Measurements from ENCODE around the gene GPC6.

The GPC6 gene

DNA sequence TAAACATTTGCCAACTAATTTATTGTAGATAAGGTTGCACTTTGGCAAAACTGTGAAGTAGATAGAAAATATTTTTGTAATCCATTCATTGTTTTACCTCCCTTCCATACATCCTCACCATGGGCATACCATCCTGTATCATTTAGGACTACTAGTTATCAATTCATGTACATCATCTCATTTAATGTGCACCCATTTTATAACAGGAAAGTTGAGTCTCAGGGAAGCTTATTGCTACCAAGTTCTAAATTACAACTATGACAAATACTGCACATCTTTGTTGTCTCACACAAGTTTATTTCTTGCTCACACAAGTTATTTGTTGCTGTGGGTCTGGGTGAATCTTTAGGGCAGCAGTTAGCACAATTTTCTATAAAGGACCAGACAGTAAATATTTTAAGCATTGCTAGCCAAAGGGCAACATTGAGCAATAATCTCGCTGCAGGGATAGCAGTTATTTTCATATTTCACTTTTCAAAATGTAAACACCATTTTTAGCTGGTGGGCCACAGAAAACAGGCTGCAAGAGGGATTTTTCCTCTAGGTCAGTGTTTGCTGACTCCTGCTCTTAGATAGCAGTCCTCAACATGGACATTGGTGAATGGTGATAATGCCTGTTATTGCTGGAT lies 276.5 kb downstream of the GPC6 start:
- DNase-seq (ENCODE audit: low read depth), result peak; percentile 36

DNA sequence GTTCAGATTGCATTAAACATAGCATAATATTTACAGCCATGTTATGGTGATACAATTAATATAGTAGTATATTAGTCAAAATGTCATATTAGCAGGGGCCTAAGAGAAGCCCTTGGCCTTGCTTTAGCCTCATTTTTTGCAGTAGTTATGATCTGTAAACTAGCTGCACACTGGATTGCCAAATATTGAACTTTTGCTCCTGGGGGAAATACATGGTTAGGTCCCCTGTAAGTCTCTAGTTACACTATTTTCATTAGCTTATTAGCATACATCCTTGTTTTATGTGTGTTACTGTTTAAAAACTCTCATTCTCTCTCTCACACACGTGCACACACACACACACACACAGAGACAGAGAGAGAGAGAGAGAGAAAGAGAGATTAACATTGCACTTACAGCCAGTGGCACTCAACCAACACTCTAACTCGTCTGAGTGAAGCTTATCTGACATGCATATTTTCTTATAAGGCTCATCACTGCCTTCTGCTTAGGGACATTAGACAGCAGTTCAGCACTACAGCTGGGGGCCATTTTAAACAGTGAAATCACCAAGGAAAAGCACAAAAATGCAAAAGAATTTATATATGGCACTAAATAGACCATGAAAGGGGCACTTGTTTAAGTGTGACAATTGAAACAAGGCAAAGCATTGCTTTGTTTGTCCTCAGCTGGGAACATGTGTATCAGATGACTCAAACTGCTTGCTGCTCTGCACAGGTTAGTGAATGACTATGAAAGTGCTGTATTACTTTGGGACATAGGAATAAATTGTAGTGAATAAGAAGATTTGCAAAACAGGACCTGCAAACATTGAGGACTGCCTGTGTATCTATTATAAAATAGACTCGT lies 278.7 kb downstream of the GPC6 start:
- DNase-seq (ENCODE audit: low read depth), result peak; percentile 62

DNA sequence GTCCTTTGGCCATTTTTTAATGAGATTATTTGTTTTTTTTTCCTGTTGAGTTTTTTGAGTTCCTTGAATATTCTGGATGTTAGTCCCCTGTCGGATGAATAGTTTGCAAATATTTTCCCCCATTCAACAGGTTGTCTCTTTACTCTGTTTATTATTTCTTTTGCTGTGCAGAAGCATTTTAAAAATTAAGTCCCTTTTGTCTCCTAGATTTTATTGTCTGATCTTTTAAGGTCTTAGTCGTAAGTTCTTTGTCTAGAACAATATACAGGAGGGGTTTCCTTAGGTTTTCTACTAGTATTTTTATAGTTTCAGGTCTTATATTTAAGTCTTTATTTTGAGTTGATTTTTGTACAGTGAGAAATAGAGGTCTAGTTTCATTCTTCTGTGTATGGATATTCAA lies 284.4 kb downstream of the GPC6 start:
- DNase-seq (ENCODE audit: low read depth), result no peak

DNA sequence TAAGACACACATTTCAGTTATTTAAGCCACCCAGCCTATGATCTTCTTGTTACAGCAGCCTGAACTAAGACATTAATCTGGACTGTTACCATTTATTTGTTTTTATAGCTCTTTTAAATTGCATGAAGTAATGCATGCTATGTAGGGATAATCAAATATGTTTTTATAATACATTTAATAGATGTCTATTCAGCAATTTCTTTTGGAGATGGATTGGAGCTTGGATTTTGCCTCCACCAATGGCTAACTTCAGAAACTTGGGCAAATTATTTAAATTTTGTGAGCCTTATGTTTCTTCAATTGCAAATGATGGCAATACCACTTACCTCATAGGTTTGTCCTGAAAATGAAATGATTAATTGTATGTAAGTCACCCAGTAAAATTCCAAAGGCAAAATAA lies 288.7 kb downstream of the GPC6 start:
- no peak for DNase-seq (ENCODE audit: low read depth)

DNA sequence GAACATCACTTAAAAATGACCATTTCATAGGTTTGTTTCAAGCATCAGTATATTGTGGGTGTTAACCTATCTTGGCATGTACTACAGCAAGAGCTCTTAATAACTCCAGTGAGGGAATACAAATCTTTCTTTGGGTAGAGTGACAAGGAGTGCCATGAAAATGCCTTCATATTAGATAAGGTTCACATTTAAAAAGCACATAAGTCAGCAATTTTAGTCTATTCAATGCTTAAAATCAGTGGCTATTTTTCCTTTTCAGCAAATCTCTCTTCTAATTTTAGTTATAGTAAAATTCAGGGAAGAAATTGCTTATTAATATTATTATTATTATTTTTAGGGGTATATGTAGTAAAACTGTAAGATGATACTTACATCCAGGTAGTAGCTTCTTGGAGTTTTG lies 291.1 kb downstream of the GPC6 start:
- DNase-seq (ENCODE audit: low read depth), result no peak

DNA sequence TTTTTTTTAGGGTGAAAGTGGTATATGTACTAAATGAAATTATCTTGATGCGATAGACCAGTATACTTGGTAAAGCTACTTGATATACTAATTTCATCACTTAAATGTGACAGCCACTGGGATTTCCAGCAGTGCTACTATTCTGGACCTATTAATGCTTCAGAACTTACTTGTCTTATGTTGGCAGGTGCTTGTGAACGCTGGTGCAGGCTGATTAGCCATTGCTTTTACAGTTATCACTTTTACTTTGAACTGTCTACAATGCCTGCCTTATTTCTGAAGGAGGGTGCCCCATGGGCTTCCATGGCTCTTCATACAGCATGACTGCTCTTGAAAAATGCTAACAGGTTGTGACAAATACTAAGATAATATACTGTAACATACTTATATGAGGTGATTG lies 294.7 kb downstream of the GPC6 start:
- DNase-seq (ENCODE audit: low read depth), result no peak

DNA sequence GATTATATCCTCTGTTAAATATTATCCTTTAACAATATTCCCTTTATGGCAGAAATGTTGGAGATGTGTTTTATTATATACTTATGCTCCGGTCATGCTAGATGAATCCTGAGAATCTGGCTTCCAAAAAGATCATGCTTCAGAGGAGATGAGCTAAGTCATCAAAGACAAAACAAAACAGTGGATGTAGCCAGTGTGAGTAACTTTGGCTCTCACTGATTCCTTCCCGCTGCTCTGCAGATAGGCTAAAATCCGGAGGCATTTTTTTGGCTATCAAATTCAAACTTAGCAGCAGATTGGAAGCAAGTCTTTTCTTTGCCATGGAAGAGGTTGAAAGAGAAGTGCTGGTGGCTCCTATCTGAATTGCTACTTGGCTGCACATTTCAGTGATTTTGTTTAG lies 295.9 kb downstream of the GPC6 start:
- peak; percentile 16 for DNase-seq (ENCODE audit: low read depth)

DNA sequence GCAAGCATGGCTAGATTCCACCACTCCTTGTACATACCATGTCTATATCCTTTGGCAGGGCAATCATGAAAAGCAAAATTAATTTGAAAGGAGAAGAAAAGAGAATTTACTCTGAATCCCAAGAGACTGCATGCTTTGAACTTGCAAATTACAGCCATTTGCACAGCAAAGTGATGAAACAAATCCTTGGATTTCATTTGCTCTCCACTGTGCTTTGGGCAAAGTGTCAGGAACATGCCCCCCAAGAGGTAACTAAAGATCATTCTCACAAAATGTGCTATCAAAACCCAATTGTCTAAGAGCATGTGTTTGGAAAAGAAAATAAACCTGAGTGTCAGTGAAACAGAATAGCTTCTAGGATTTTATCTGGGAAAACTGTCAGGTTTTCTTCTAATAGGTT lies 298.5 kb downstream of the GPC6 start:
- DNase-seq (ENCODE audit: low read depth), result no peak

DNA sequence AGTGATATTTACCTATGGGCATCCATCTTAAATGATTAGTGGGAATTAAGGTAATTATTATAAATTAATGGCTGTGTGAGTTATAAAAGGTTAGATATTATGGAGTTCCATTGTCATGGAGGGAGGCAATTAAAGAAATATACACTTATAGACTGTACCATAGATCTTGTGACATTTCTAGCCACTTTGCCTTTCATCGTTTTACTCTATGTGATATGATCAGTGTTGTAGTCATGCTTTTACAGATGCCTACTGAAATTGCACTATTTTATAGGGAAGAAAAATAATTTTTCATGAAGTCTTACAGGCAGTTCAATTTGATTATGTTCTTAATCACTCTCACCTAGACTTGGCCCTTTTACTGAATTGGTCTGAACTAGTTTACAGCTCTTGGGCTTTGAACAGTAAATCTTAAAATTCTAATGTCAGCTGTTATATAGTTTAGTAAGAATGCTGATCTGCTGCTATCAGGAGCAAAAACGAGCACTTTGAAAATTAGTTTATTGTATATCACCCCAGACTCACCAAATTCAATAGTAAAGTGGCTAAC lies 301.2 kb downstream of the GPC6 start:
- DNase-seq (ENCODE audit: low read depth), result no peak

DNA sequence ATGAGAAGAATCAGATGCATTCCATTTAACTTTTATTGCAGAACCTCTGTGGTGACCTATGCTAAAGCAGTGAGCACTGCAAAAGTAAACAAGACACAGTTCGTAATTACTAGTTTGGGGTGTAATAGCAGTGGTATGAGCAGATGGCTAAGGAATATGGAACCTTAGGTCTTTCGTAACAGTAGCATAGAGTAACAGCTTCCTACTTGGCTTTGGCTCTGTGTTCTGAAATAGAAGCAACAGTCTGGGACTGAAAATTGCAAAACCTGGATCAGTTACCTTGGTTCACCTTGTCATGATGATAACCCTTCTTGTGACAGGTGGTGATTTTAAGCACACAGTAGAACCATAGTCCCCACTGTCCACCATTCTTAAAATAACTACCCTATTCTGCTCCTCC lies 303.4 kb downstream of the GPC6 start:
- DNase-seq (ENCODE audit: low read depth), result peak; percentile 69

DNA sequence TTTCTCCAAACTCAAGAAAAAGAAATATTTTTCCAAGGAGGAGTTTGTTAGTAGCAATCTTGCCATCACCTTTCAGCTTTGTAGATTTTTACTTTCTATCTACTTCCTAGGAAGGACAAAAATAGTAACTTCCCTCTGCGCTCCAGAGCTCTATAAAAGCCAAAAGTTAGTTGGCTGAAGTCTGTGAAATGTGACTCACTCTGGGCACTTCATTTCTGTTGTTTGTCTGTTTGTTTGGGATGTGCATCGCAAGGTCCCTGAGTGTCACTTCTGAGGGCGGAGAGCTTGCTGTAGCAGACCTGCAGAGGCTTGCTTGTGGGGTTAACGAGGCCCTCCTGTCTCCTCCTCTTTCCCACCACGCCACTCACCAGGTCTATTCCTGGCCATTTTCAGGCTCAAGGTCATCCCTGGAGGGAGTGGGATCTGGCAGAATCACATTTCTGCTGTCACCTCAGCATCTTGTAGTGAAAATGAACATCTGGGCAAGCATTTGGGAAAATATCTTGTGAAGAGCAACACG lies 307.6 kb downstream of the GPC6 start:
- no peak for DNase-seq (ENCODE audit: low read depth)

DNA sequence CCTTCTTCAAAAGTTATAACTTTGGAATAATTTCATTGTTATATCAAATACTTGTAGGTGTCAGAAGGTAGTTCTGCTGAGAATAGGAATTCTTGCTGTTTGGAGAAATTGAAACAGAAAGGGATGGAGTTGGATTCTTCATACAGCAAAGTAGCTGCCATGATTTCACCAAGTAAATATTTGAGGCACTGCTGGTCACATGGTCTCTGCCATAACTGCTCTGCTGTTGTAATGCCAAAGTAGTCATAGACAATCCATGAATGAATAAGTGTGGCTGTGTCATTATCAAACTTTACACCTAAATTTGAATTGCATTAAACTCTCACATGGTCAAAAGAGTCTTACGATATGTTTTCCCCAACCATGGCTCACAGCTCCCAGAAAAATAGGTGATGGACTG lies 308.6 kb downstream of the GPC6 start:
- DNase-seq (ENCODE audit: low read depth), result peak; percentile 71

DNA sequence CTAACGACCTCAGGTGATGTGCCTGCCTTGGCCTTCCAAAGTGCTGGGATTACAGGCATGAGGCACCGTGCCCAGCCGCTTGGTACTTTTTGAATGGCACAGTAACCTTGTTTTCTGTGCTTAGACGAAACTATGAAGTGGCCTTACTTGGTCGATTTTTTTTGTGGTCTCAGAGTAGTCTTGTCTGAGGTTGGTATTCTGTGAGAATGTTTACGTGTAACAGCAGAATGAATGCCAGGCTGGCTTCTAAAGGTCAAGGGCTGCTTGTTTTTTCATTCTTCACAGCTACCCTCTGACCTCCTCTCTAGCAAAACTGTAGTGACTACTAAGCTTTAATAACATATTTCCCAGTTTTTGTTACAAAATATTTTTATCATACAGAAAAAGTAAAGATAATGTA lies 313.3 kb downstream of the GPC6 start:
- peak; percentile 17 for DNase-seq (ENCODE audit: low read depth)

DNA sequence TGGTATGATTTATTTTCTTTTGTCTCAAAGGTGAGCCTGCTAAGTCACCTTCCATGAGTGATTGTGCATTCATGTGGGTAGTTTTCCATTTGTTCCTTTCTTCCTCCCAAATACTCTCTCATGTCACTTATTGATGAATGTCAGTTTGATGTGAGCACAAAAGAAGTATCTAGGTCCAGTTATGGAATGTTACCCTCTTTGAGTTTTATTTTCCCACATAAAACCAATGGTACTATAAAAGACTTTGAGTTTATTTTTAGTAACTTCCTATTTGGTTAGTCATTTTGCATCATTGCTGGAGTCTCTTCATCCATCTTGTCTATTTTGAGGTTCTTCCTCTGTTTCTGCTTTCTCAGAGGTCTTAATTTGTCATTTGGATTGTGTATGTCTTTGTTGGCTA lies 321.3 kb downstream of the GPC6 start:
- DNase-seq (ENCODE audit: low read depth), result no peak

DNA sequence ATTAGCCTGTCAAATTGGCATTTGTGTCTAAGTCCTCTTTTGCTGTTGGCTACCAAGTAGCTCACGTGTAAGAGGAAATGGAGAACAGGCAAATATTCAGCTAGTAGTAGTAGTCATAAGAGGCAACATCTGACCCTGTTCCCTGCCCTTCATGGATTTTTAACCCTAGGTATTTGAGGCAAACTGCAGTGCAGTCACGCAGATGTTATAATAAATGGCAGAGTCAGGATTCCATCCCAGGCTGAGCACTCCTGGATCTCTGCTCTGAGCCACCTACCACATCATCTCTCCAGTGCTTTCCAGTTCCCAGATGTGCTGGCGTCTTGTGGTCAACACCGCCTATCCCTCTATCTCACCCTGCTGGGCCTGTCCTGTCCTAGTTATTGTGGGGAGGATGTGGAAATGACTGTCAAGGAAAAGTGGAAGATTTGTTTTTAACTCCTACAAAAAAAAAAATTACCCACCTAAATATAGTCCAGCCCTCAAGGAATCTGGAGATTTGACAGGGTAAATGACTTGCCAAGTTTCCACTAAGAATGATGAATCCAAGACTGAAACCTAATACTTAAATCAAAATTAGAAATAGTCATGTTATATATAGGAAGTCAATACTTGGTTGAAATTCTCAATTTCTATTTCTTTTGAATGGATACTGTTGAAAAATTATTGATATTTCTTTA lies 322.9 kb downstream of the GPC6 start:
- peak; percentile 43 for DNase-seq (ENCODE audit: low read depth)

DNA sequence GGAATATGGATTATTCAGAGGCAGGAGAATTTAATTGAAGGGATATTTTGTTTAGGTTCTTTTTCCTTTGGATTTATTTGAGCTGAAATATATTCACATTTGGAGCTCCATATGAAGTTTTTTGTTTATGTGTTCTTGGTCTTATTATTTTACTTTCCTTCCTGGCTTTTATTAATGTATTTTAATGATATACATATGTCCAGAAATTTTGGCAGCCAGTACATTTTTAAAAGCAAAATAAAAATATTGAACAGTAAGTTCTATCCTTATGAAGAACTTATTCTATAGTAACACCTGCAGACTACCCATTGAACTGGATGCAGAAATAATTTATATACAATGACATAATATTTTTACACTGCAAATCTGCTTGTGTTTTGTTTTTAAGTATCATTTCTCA lies 323.6 kb downstream of the GPC6 start:
- DNase-seq (ENCODE audit: low read depth), result no peak

DNA sequence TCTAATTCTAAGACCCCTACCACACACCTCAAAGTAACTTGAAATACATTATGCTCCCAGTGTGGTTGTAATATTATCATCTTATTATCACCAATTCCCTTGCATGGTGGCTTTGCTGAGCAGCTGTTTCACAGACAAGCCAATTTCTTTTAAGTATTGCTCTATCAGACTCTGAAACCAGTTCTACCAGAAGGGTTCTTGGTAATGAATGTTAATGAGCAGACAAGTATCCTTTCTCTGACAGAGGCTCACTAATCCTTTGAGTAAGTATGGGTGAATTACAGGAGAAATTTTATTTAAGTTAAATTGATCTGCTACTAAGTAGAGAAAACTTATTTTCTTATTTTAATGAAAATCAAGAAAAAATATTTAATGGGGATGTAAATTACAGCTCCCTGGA lies 326.0 kb downstream of the GPC6 start:
- DNase-seq (ENCODE audit: low read depth), result no peak

DNA sequence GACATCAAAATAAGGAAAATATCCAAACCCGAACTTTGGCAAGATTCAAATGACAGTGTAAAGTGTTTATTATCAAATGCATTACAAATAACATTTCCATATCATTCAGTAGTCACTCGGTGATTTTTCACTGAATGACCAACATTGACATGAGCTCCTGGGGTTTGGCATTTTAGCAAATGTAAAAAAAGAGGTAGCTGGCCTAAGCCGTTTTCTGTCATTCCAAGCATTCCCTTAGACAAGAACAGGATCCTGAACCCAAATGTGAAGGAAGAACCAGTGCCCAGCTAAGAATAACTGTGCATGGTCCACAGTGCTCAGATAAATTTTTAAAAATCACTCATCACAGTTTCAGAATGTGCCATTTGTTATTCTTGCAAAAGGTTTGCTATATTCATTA lies 327.9 kb downstream of the GPC6 start:
- DNase-seq (ENCODE audit: low read depth), result no peak

DNA sequence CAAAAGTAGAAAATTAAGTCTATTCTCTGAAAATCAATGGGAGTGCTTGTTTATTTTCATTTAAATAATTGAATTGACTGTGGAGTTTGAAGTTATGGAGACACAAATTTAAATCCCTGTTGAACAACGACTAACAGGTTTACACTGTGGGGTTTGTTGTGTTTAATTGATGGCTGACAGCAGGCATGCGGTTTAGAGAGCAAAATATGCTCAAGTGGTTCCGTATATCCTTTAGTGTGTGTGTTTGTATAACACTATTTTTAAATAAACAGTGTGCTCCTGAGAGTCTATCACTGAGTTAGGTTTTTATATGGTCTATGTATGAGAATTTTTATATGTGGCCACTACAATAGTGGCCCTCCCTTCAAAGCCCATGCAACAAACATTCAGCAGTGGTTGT lies 332.0 kb downstream of the GPC6 start:
- no peak for DNase-seq (ENCODE audit: low read depth)

DNA sequence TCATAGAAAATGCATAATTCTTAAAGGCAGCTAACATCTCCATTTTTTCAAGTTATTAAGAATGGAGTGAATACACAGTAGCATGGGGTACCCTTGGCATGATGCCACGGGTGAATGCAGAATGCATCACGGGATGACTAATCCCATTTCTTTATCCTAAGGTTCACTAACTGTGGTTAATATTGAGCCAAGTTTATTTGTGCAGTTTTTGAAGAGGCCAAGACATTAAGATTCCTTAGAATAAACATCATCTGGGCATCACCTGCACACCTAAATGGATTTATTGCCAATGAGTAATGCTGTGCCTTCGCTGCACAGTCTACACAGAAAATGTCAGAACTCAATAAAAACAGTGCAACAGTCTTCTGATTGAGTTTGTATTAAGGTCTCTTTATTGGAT lies 333.1 kb downstream of the GPC6 start:
- peak; percentile 85 for DNase-seq (ENCODE audit: low read depth)

DNA sequence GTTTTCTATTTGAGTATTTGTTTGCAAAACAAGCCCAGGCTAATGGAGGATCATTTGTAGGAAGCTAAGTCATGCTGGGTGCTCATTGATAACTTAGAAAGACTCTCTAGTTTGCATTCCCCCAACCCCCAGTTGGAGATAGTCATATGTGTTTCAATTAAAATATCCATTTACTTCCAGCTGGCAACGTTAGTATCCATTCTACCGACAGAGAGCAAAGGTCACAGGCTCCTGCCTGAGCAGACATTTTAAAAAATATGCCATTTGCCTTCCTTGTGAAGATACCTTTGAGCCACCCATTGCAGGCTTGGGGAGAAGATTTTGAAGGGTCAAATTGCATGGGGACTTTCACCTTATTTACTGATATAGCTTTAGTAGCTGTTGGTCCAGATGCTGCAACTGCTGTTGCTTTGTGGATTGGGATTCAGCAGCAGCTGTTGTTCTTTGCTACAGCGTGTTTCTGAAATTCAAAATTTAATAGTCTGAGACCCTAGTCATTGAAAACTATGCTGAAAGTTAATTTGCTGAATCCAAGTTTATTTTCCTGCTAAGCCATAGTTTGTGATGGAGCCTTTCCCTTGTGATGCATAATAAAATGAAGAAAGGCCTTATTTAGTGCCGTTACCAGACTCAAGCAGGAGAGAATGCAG lies 335.1 kb downstream of the GPC6 start:
- no peak for DNase-seq (ENCODE audit: low read depth)

DNA sequence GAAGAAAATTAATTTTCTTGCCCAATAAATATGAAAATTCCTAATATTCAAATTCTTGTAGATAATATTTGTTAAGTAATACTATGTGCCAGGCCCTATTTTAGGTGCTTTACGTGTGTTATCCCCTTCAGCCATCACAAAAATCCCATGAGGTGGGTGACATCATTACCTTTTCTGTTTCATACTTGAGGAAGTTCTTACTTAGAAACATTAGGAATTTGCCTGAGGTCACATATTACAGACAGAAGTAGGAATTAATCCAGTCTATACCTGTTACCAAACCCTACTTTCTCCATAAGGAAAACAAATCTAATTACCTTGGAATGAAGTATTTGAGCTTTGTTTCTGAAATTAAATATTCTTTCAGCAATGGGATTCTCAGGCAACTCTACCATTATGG lies 336.1 kb downstream of the GPC6 start:
- no peak for DNase-seq (ENCODE audit: low read depth)
